ENCODE results near the gene ASTE1. TPM values are rescaled to one million over a fixed set of nuclear protein-coding genes. Genes with fewer than 3 reads are reported as not detected.
A peak's percentile ranks its signal among the peaks of the same experiment; 100 is the strongest.

Gene ASTE1
- total and polyA plus RNA-seq, 9 of the 15 experiments (the other 6 are each of a cell fraction or from before 2014, with no cell fraction given): 3.5 to 12.1 (median 6.9) TPM

DNA sequence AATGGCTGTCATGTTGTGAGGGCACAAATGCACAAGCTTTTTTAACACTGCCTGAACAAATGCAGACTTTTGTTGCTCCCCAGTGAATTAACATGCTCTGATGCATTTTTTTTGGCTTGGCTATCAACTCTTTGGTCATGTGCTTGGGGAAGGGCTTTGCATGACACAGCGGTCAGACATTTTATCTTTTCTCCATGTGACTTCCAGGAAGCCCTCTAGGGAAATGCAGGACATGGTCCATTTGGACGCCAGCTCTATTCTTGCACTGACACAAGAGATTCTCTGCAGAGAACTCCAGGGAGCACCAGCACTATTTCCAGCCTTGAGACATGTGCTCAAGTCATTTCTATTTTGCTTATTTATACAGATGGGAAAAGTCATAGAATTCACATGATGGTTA, 46.2 kb upstream of the ASTE1 start:
- H3K27me3 ChIP-seq (ENCODE audit: control insufficient read depth in 2 of 2, insufficient read depth in 2 of 2, low read length in 2 of 2): no peaks in the 10 kb centered on the region
- no peaks in the 10 kb centered on the region for H4K20me1 ChIP-seq (replicated peaks; ENCODE audit: control insufficient read depth, insufficient read depth, low read length)
- intact Hi-C loops (cut with micrococcal nuclease) (no loop called here), in situ Hi-C loops (cut with MboI) (no loop called here)
- H3K79me2 ChIP-seq (ENCODE audit: control insufficient read depth, insufficient read depth, low read length): no peaks in the 10 kb centered on the region
- H3K9me1 ChIP-seq (ENCODE audit: control insufficient read depth, insufficient read depth, low read length): no peaks in the 10 kb centered on the region
- H3K27ac ChIP-seq (ENCODE audit: extremely low read depth, low read depth, low read length): peak overlapping the region; percentile 72
- ChIA-PET POLR2A (interaction anchor here (0.6 kb wide), 1 partner anchor 32 kb away, joined by 3 read pairs; no protein-coding TSS in a partner anchor), CTCF (ENCODE audit: low intra/inter-chr PET ratio) (no interaction called here)
- no peak overlapping the region for H3K9ac ChIP-seq (ENCODE audit: insufficient read depth in 1 of 2, low read depth in 2 of 2, low read length in 2 of 2)
- 4% methylated on average over 2 of the region's 2 CpGs for WGBS (ENCODE audit: insufficient coverage, low coverage, missing lambda C conversion rate)
- no peaks in the 10 kb centered on the region for H3K36me3 ChIP-seq (ENCODE audit: control insufficient read depth, insufficient read depth, low read length)
- H3K4me1 ChIP-seq (replicated peaks in 1 of 2; ENCODE audit: control insufficient read depth in 2 of 2, insufficient read depth in 2 of 2, low read length in 2 of 2): peaks cover 0 to 15% of the 10 kb centered on the region in 2 experiments; a peak in 3 of 5 replicates
- H2AFZ ChIP-seq (ENCODE audit: low read depth, low read length): peak overlapping the region; percentile 89
- H3K9me3 ChIP-seq (replicated peaks; ENCODE audit: control insufficient read depth, insufficient read depth, low read depth, low read length): no peaks in the 10 kb centered on the region
- H3K4me2 ChIP-seq (ENCODE audit: insufficient read depth, low read length): peak overlapping the region; percentile 40
- ATAC-seq (peak; percentile 74), FAIRE-seq (peak; percentile 80), DNase-seq (ENCODE audit: extremely low read depth in 1 of 4, low spot score in 3 of 4) (peak in 3 of 4 experiments; percentile 4 to 52 (median 32))
- H3K4me3 ChIP-seq: no peak overlapping the region
- no TSS peak for BruUV-seq (replicated peaks)
- peak; percentile 66 for TF ChIP-seq MGA (IDR thresholded peaks at IDR 0.05)
- TF ChIP-seq CXXC5 (CRISPR knock-in tag; IDR thresholded peaks at IDR 0.05): peak; percentile 31
- 0 out of 2 replicates have a peak, but pooled peaks have one; percentile 65 for TF ChIP-seq TEAD2 (tag; IDR thresholded peaks at IDR 0.05)
- no peak for TF ChIP-seq ZBTB7A (IDR thresholded peaks at IDR 0.05; ENCODE audit: borderline replicate concordance, control insufficient read depth, low read depth, low read length)
- no peak for TF ChIP-seq DACH1 (IDR thresholded peaks at IDR 0.05; ENCODE audit: partially characterized antibody)
- TF ChIP-seq, protein P1, sequence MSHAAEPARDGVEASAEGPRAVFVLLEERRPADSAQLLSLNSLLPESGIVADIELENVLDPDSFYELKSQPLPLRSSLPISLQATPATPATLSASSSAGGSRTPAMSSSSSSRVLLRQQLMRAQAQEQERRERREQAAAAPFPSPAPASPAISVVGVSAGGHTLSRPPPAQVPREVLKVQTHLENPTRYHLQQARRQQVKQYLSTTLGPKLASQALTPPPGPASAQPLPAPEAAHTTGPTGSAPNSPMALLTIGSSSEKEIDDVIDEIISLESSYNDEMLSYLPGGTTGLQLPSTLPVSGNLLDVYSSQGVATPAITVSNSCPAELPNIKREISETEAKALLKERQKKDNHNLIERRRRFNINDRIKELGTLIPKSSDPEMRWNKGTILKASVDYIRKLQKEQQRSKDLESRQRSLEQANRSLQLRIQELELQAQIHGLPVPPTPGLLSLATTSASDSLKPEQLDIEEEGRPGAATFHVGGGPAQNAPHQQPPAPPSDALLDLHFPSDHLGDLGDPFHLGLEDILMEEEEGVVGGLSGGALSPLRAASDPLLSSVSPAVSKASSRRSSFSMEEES (CRISPR knock-in tag; IDR thresholded peaks at IDR 0.05): peak; percentile 8; the same call in 1 of the 2 replicates

All from K562 (cell line).